ENCODE data around the gene TNFRSF12A. TPM values are rescaled to one million over a fixed set of nuclear protein-coding genes. Genes with fewer than 3 reads are reported as not detected.

The TNFRSF12A gene
- total and polyA plus RNA-seq, 9 of the 15 experiments (the other 6 are each of a cell fraction or from before 2014, with no cell fraction given): 0.41 to 61.8 (median 26.5) TPM

DNA sequence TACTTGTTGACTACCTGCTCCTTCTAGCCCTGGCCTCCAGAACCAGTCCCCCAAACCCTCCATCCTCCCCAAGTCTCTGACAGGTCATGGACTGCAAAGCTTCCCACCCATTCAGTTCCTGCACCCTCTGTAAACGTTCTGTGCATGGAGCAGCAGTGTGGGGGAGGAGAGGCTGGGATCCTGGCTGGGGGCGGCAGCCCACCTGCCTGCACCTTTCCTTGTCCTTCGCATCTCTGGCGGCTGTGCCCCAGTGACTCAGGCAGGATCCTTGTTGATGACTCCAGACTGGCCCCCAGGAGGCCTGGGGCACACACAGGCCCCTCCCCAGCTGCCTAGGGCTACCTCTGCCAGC is 38.3 kb upstream of the TNFRSF12A start (continued):
- TF ChIP-seq RERE (CRISPR knock-in tag; IDR thresholded peaks at IDR 0.05; ENCODE audit: borderline replicate concordance): no peak
- TF ChIP-seq SMARCC2 (IDR thresholded peaks at IDR 0.05; ENCODE audit: low read depth): peak; percentile 63; the same call in 1 of the 2 replicates
- TF ChIP-seq SLC30A9 (CRISPR knock-in tag; IDR thresholded peaks at IDR 0.05): no peak
- TF ChIP-seq ZNF584 (CRISPR knock-in tag; IDR thresholded peaks at IDR 0.05; ENCODE audit: low read depth): no peak
- TF ChIP-seq MEF2A (IDR thresholded peaks at IDR 0.05; ENCODE audit: control insufficient read depth, low read depth, low read length): no peak
- 0 out of 2 replicates have a peak, but pooled peaks have one; percentile 41 for TF ChIP-seq ELF4 (CRISPR knock-in tag; IDR thresholded peaks at IDR 0.05)
- no peak for TF ChIP-seq SOX6 (IDR thresholded peaks at IDR 0.05)
- TF ChIP-seq NFIC (IDR thresholded peaks at IDR 0.05): 0 out of 2 replicates have a peak, but pooled peaks have one; percentile 7
- no peak for TF ChIP-seq RBBP5 (IDR thresholded peaks at IDR 0.05; ENCODE audit: borderline replicate concordance, insufficient read depth, low read length, poor library complexity, severe bottlenecking)
- TF ChIP-seq TSC22D4 (tag; IDR thresholded peaks at IDR 0.05): no peak
- TF ChIP-seq EGR1 (conservative IDR thresholded peaks at IDR 0.05): peak; percentile 80
- no peak for TF ChIP-seq E2F6 (IDR thresholded peaks at IDR 0.05; ENCODE audit: borderline replicate concordance in 1 of 2, extremely low read depth in 1 of 2, insufficient read depth in 1 of 2, insufficient read length in 1 of 2, low read depth in 1 of 2, low read length in 1 of 2, poor library complexity in 1 of 2, severe bottlenecking in 1 of 2)
- 0 out of 2 replicates have a peak, but pooled peaks have one; percentile 2 for TF ChIP-seq BHLHE40 (IDR thresholded peaks at IDR 0.05; ENCODE audit: low read length)
- peak; percentile 95 for TF ChIP-seq ZBTB7A (IDR thresholded peaks at IDR 0.05; ENCODE audit: borderline replicate concordance, control insufficient read depth, low read depth, low read length)
- TF ChIP-seq ZNF41 (CRISPR knock-in tag; conservative IDR thresholded peaks at IDR 0.05): no peak
- peak; percentile 45 for TF ChIP-seq ERF (CRISPR knock-in tag; IDR thresholded peaks at IDR 0.05)
- TF ChIP-seq, protein P1, sequence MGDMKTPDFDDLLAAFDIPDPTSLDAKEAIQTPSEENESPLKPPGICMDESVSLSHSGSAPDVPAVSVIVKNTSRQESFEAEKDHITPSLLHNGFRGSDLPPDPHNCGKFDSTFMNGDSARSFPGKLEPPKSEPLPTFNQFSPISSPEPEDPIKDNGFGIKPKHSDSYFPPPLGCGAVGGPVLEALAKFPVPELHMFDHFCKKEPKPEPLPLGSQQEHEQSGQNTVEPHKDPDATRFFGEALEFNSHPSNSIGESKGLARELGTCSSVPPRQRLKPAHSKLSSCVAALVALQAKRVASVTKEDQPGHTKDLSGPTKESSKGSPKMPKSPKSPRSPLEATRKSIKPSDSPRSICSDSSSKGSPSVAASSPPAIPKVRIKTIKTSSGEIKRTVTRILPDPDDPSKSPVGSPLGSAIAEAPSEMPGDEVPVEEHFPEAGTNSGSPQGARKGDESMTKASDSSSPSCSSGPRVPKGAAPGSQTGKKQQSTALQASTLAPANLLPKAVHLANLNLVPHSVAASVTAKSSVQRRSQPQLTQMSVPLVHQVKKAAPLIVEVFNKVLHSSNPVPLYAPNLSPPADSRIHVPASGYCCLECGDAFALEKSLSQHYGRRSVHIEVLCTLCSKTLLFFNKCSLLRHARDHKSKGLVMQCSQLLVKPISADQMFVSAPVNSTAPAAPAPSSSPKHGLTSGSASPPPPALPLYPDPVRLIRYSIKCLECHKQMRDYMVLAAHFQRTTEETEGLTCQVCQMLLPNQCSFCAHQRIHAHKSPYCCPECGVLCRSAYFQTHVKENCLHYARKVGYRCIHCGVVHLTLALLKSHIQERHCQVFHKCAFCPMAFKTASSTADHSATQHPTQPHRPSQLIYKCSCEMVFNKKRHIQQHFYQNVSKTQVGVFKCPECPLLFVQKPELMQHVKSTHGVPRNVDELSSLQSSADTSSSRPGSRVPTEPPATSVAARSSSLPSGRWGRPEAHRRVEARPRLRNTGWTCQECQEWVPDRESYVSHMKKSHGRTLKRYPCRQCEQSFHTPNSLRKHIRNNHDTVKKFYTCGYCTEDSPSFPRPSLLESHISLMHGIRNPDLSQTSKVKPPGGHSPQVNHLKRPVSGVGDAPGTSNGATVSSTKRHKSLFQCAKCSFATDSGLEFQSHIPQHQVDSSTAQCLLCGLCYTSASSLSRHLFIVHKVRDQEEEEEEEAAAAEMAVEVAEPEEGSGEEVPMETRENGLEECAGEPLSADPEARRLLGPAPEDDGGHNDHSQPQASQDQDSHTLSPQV (IDR thresholded peaks at IDR 0.05): peak; percentile 21; the same call in 1 of the 2 replicates
- peak; percentile 48; the same call in 1 of the 2 replicates for TF ChIP-seq ZSCAN29 (IDR thresholded peaks at IDR 0.05)
- TF ChIP-seq ZEB2 (IDR thresholded peaks at IDR 0.05): peak; percentile 76

All from K562 (cell line).